ENCODE data around the gene ANKRD29. TPM values are rescaled to one million over a fixed set of nuclear protein-coding genes. Genes with fewer than 3 reads are reported as not detected.

Gene ANKRD29
- total and polyA plus RNA-seq, 2 donors (not counting 3 experiments of a cell fraction or from before 2014, with no cell fraction given) = 0.03 to 2.6 TPM

- POLR2A ChIA-PET = no interaction called here
- dilution Hi-C loops (cut with MboI; ENCODE audit: extremely low pct_ligation_motif_present, low sequenced_read_pairs) (no loop called here), intact Hi-C loops (cut with micrococcal nuclease) (no loop called here)
- Histone ChIP-seq H3K4me3 (replicated peaks in 1 of 3; ENCODE audit: insufficient read depth in 1 of 3, low read depth in 1 of 3, low read length in 3 of 3) (no peak overlapping the region), H3K27me3 (ENCODE audit: control insufficient read depth in 2 of 2, insufficient read depth in 2 of 2, low read length in 2 of 2) (no peaks in the 10 kb centered on the region), H3K36me3 (ENCODE audit: control insufficient read depth in 2 of 2, extremely low read depth in 1 of 2, insufficient read depth in 2 of 2, low read length in 2 of 2) (no peaks in the 10 kb centered on the region), H3K9me3 (replicated peaks; ENCODE audit: control insufficient read depth, insufficient read depth, low read length) (no peaks in the 10 kb centered on the region), H3K9me1 (replicated peaks; ENCODE audit: control insufficient read depth, extremely low read depth, insufficient read depth, low read length) (no peaks in the 10 kb centered on the region), H3K27ac (ENCODE audit: insufficient read depth, low read depth, low read length) (no peak overlapping the region), H4K20me1 (replicated peaks; ENCODE audit: control insufficient read depth, extremely low read depth, insufficient read depth, low read length) (peaks cover 5% of the 10 kb centered on the region), H3K4me2 (ENCODE audit: insufficient read depth, low read length) (no peak overlapping the region), H3K79me2 (ENCODE audit: control insufficient read depth, insufficient read depth, low read length) (peaks cover 66% of the 10 kb centered on the region), H3K9ac (replicated peaks; ENCODE audit: extremely low read depth, insufficient read depth, low read length) (no peak overlapping the region), H2AFZ (ENCODE audit: low read depth, low read length) (no peak overlapping the region), H3K4me1 (ENCODE audit: control insufficient read depth, extremely low read depth, insufficient read depth, low read length) (peaks cover 11% of the 10 kb centered on the region)
- TF ChIP-seq MYC (IDR thresholded peaks at IDR 0.05; ENCODE audit: low read depth, low read length) (no peak), FOS (IDR thresholded peaks at IDR 0.05; ENCODE audit: borderline replicate concordance, insufficient read depth, low read length) (no peak), POLR2A (IDR thresholded peaks at IDR 0.05; ENCODE audit: low read depth, low read length) (no peak), EZH2 (IDR thresholded peaks at IDR 0.05; ENCODE audit: borderline replicate concordance, low read depth, low read length, severe bottlenecking) (no peak), MAX (IDR thresholded peaks at IDR 0.05; ENCODE audit: insufficient read depth, insufficient read length) (no peak), JUN (IDR thresholded peaks at IDR 0.05; ENCODE audit: borderline replicate concordance, insufficient read depth, insufficient read length, low read depth) (no peak), POLR2AphosphoS5 (IDR thresholded peaks at IDR 0.05; ENCODE audit: insufficient read depth, low read depth, low read length) (no peak), GATA2 (IDR thresholded peaks at IDR 0.05; ENCODE audit: insufficient read depth, insufficient read length, low read depth, low read length) (no peak), CTCF (IDR thresholded peaks at IDR 0.05; ENCODE audit: extremely low read depth in 1 of 2, insufficient read depth in 1 of 2, low read depth in 1 of 2, low read length in 2 of 2) (no peak)
- CTCF ChIA-PET = interaction anchor here (1.5 to 2.8 kb wide), 2 partner anchors 35 to 125 kb away, joined by 3 to 10 read pairs; no protein-coding TSS in a partner anchor
- DNase-seq (ENCODE audit: low read depth, low spot score) = no peak
- no TSS peak for BruUV-seq (replicated peaks)
- no peak for FAIRE-seq
Measured at GRCh38 chr18:23578891-23579653, 83.6 kb downstream of the ANKRD29 start.
